CD14-positive monocyte (primary cell): Measurements from ENCODE around the gene PRSS50. TPM values are rescaled to one million over a fixed set of nuclear protein-coding genes. Genes with fewer than 3 reads are reported as not detected.

Source experiments
- DNase-seq, 3 donors: peaks; one replicate each; pipeline ENCODE4 v3.0.0-alpha.2; 2011 to 2022
- H2AFZ ChIP-seq: 2 replicates; pipeline ENCODE4 v1.6.0; 2012; ENCODE audit warnings: mild to moderate bottlenecking, low read depth, low read length, inconsistent platforms; ENCODE audit not compliant: insufficient read depth, poor library complexity, severe bottlenecking
- H3K27ac ChIP-seq, 2 donors: 1 replicate in 1 of 2; 2 replicates in 1 of 2; pipeline ENCODE4 v1.5.1; 2012 to 2013; ENCODE audit warnings: low read length in 2 of 2, control low read depth in 1 of 2, inconsistent platforms in 1 of 2, low read depth in 1 of 2, mild to moderate bottlenecking in 1 of 2
- H3K27me3 ChIP-seq, 2 donors: one replicate each; pipeline versions ENCODE4 v1.6.0 to v1.6.1; 2011 to 2013; ENCODE audit warnings: low read length in 2 of 2; ENCODE audit not compliant: control insufficient read depth in 2 of 2, insufficient read depth in 2 of 2
- H3K36me3 ChIP-seq, 2 donors: replicated peaks in 1 of 2; 1 replicate in 1 of 2; 2 replicates in 1 of 2; pipeline versions ENCODE4 v1.5.1 to v1.6.1; 2012 to 2013; ENCODE audit warnings: low read length in 2 of 2, control low read depth in 1 of 2, inconsistent platforms in 1 of 2, mild to moderate bottlenecking in 1 of 2; ENCODE audit not compliant: insufficient read depth in 2 of 2, control insufficient read depth in 1 of 2
- H3K4me1 ChIP-seq, 2 donors: 1 replicate in 1 of 2; 2 replicates in 1 of 2; pipeline versions ENCODE4 v1.5.1 to v1.6.1; 2012 to 2013; ENCODE audit warnings: low read length in 2 of 2, control low read depth in 1 of 2, inconsistent platforms in 1 of 2, mild to moderate bottlenecking in 1 of 2, moderate library complexity in 1 of 2; ENCODE audit not compliant: insufficient read depth in 2 of 2, control insufficient read depth in 1 of 2
- H3K4me2 ChIP-seq: replicated peaks from 2 replicates; pipeline ENCODE3; 2012; ENCODE audit warnings: low read length, moderate library complexity, mild to moderate bottlenecking; ENCODE audit not compliant: poor library complexity, severe bottlenecking; ENCODE audit errors: extremely low read depth
- H3K4me3 ChIP-seq, 3 experiments: fragments of 200-600 bp in 1 of 3; sonication (generic) in 1 of 3; replicated peaks in 1 of 3; 1 replicate in 2 of 3; 2 replicates in 1 of 3; pipeline ENCODE4 v1.5.1; 2011 to 2013; ENCODE audit warnings: low read length in 3 of 3, mild to moderate bottlenecking in 3 of 3, control low read depth in 2 of 3, low read depth in 2 of 3, inconsistent platforms in 1 of 3, moderate library complexity in 1 of 3
- H3K79me2 ChIP-seq: 2 replicates; pipeline ENCODE4 v1.6.0; 2012; ENCODE audit warnings: mild to moderate bottlenecking, control low read depth, inconsistent platforms, low read length, moderate library complexity; ENCODE audit not compliant: insufficient read depth
- H3K9ac ChIP-seq: 2 replicates; pipeline ENCODE4 v1.6.0; 2017; ENCODE audit warnings: low read length, mild to moderate bottlenecking; ENCODE audit not compliant: insufficient read depth, poor library complexity, severe bottlenecking
- H3K9me3 ChIP-seq, 2 donors: replicated peaks in 1 of 2; 1 replicate in 1 of 2; 2 replicates in 1 of 2; pipeline versions ENCODE4 v1.5.1 to v1.6.1; 2012 to 2013; ENCODE audit warnings: low read length in 2 of 2, control low read depth in 1 of 2; ENCODE audit not compliant: control insufficient read depth in 1 of 2, insufficient read depth in 1 of 2
- H4K20me1 ChIP-seq: 2 replicates; pipeline ENCODE4 v1.6.0; 2012; ENCODE audit warnings: mild to moderate bottlenecking, low read length, control low read depth, moderate library complexity; ENCODE audit not compliant: insufficient read depth
- H3K27ac Mint-ChIP-seq, 7 donors: one replicate each; pipeline ENCODE4 v1.8.0; 2020; ENCODE audit warnings: mild to moderate bottlenecking in 7 of 7, mixed read lengths in 7 of 7, moderate library complexity in 6 of 7, inconsistent platforms in 2 of 7
- H3K27me3 Mint-ChIP-seq, 3 donors: one replicate each; pipeline ENCODE4 v1.8.0; 2021 to 2022; ENCODE audit warnings: low read depth in 3 of 3, mild to moderate bottlenecking in 3 of 3, mixed read lengths in 3 of 3, moderate library complexity in 3 of 3, inconsistent platforms in 1 of 3
- H3K36me3 Mint-ChIP-seq, 2 donors: one replicate each; pipeline ENCODE4 v1.8.0; 2020; ENCODE audit warnings: mixed read lengths in 2 of 2, inconsistent platforms in 1 of 2, mild to moderate bottlenecking in 1 of 2
- H3K4me1 Mint-ChIP-seq: one replicate; pipeline ENCODE4 v1.8.0; 2020; ENCODE audit warnings: mild to moderate bottlenecking, mixed read lengths
- H3K4me3 Mint-ChIP-seq, 2 donors: one replicate each; pipeline ENCODE4 v1.8.0; 2020; ENCODE audit warnings: mild to moderate bottlenecking in 2 of 2, mixed read lengths in 2 of 2, moderate library complexity in 1 of 2
- H3K9me3 Mint-ChIP-seq, 7 donors: one replicate each; pipeline ENCODE4 v1.8.0; 2020 to 2022; ENCODE audit warnings: mixed read lengths in 7 of 7, mild to moderate bottlenecking in 6 of 7, moderate library complexity in 6 of 7, inconsistent platforms in 2 of 7
- CTCF ChIP-seq: fragments of 200-600 bp; IDR thresholded peaks from one replicate; pipeline ENCODE4 v1.8.0; 2022; ENCODE audit warnings: antibody characterized with exemption, mild to moderate bottlenecking
- WGBS: methylation state at CpG from one replicate; pipeline ENCODE4 v1.1.5; 2013; ENCODE audit warnings: missing lambda C conversion rate; ENCODE audit not compliant: insufficient coverage; 5-methylcytosine and 5-hydroxymethylcytosine counted together
- intact Hi-C, 2 donors: fragments of 100-400 bp; cut with micrococcal nuclease; formaldehyde crosslinking; loops; one replicate each; pipeline versions ENCODE4 v1.15.0 to v1.15.1; 2023
- polyA plus RNA-seq, 3 donors: library from polyadenylated mRNA; depleted of rRNA in 1 of 3; unstranded in 2 of 3; stranded (reverse) in 1 of 3; fragments of 300-500 nt in 2 of 3; fragments of >200 nt in 1 of 3; fragmentation: Illumina TruSeq in 2 of 3; gene quantifications; 1 replicate in 2 of 3; 2 replicates in 1 of 3; pipeline ENCODE4 v1.2.3, GENCODE V29; 2012 to 2021

PRSS50 gene
- polyA plus RNA-seq, 3 donors = not detected

- Mint-ChIP-seq H3K4me3 (no peak overlapping the region), H3K27me3 (peaks cover 1 to 2% (median 2%) of the 10 kb centered on the region in 3 donors), H3K27ac (peak overlapping the region in 1 of 7 donors; percentile 38), H3K9me3 (peaks cover 0 to 2% (median 0%) of the 10 kb centered on the region in 7 donors), H3K36me3 (no peaks in the 10 kb centered on the region), H3K4me1 (no peaks in the 10 kb centered on the region)
- H3K9ac ChIP-seq = no peak overlapping the region
- H3K79me2 ChIP-seq = no peaks in the 10 kb centered on the region
- intact Hi-C loops = no loop called here
- H3K4me3 ChIP-seq = no peak overlapping the region
- WGBS = 85% methylated on average over 9 of the region's 17 CpGs
- no peak overlapping the region for H3K27ac ChIP-seq
- H3K9me3 ChIP-seq = no peaks in the 10 kb centered on the region
- no peaks in the 10 kb centered on the region for H3K4me1 ChIP-seq
- H4K20me1 ChIP-seq = no peaks in the 10 kb centered on the region
- no peaks in the 10 kb centered on the region for H3K36me3 ChIP-seq
- DNase-seq = no peak
- TF ChIP-seq CTCF = no peak
- H3K27me3 ChIP-seq = no peaks in the 10 kb centered on the region
- H3K4me2 ChIP-seq = no peak overlapping the region
- H2AFZ ChIP-seq = no peak overlapping the region
Measured at GRCh38 chr3:46670000-46670890, 47.4 kb downstream of the PRSS50 start.

GRCh38 chr3:46669191-46669999 is 48.3 kb downstream of the PRSS50 start:
- H3K4me1 ChIP-seq = no peaks in the 10 kb centered on the region
- Mint-ChIP-seq H3K27me3 (peaks cover 1 to 2% (median 2%) of the 10 kb centered on the region in 3 donors), H3K9me3 (peaks cover 0 to 2% (median 0%) of the 10 kb centered on the region in 7 donors), H3K4me1 (no peaks in the 10 kb centered on the region), H3K4me3 (no peak overlapping the region), H3K36me3 (no peaks in the 10 kb centered on the region), H3K27ac (peak overlapping the region in 2 of 7 donors; percentile 30 to 35)
- no peak overlapping the region for H3K4me2 ChIP-seq
- WGBS = 86% methylated on average over 9 of the region's 9 CpGs
- H3K9me3 ChIP-seq = no peaks in the 10 kb centered on the region
- no peak overlapping the region for H3K27ac ChIP-seq
- DNase-seq = no peak
- H3K4me3 ChIP-seq = no peak overlapping the region
- intact Hi-C loops = no loop called here
- no peaks in the 10 kb centered on the region for H3K27me3 ChIP-seq
- no peak overlapping the region for H2AFZ ChIP-seq
- H4K20me1 ChIP-seq = no peaks in the 10 kb centered on the region
- no peaks in the 10 kb centered on the region for H3K79me2 ChIP-seq
- H3K9ac ChIP-seq = no peak overlapping the region
- no peak for TF ChIP-seq CTCF
- H3K36me3 ChIP-seq = no peaks in the 10 kb centered on the region
